GM10248 (cell line): ENCODE data around the gene PEAK3.

ENCODE experiments used
- CTCF ChIA-PET: fragments of 300-600 bp; sonication (Branson Sonifier 250); formaldehyde crosslinking; extraction: SDS; loops from one replicate; lab custom pipeline; 2021; ENCODE audit warnings: antibody characterized with exemption; lab: Yijun Ruan, JAX
- POLR2A ChIA-PET: fragments of 350-650 bp; sonication (Branson Sonifier 250); formaldehyde crosslinking; extraction: SDS; loops from one replicate; lab custom pipeline; 2020; ENCODE audit warnings: antibody characterized with exemption; lab: Yijun Ruan, JAX
- DNase-seq: peaks from one replicate; pipeline ENCODE4 v3.0.0; 2012; ENCODE audit errors: extremely low spot score
- TF ChIP-seq, protein P1 (sequence below): IDR thresholded peaks from 2 replicates; pipeline ENCODE4 v1.5.1; 2012; ENCODE audit warnings: mild to moderate bottlenecking, low read depth; ENCODE audit errors: extremely low read depth, missing control alignments, control extremely low read depth

Gene PEAK3, protein sequence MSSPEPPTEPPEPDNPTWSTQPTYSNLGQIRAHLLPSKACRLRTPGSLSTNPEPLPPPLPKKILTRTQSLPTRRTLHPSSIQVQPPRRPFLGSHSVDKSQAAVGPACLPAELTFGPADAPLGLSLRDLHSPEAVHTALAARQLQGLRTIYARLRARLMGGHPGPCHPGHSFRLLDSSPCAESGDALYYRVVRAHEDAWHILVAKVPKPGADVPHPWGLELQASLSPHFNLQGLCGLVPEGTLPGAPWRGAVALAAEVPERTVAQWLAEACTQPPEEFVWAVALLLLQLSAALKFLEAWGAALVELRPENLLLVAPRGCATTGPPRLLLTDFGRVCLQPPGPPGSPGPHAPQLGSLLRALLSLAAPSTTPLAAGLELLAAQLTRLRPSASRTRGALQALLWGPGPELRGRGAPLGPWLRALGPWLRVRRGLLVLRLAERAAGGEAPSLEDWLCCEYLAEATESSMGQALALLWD

DNA sequence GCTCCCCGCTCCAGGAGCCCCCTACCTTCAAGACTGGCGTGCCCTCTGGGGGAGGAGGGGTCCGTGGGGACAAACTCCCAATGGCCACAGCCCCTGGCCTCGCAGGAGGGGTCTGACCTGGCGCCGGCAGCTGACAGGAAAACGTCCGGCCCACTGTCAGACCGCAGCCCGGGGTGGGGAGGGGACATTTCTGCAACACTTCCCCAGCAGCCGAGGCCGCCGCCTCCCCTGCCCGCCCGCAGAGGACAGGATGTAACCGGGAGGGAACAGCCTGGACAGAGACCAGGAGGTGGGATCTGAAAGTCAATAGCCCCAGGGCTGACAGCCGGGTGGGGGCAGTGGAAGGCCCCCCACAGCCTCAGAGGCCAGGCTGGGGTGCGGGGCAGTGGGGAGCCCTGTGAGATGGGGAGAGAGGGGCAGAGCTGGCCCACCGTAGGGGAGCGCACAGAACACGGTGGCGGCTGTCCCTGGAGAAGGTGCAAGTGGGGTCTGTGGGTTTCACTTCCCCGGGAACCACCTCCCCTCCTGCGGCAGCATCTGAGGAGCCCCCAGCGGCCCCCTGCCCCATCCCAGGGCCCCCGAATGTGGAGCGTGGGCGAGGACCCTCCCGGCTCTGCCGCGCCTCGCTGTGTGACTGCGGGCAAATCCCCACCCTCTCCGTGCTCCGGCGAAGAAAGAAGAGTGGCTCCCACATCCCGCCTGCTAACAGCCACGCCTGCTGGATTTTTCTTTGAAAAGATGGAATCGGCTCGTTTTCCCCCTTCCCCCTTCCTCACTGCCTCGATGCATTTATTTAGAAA is at the start of gene PEAK3:
PEAK3 (minus strand) TSS at position 114 of the 800 bp plus-strand sequence. CDS start 1,244 bp downstream, outside the sequence.
- DNase-seq = peak; percentile 66
- CTCF ChIA-PET = no interaction called here
- TF ChIP-seq, protein P1, sequence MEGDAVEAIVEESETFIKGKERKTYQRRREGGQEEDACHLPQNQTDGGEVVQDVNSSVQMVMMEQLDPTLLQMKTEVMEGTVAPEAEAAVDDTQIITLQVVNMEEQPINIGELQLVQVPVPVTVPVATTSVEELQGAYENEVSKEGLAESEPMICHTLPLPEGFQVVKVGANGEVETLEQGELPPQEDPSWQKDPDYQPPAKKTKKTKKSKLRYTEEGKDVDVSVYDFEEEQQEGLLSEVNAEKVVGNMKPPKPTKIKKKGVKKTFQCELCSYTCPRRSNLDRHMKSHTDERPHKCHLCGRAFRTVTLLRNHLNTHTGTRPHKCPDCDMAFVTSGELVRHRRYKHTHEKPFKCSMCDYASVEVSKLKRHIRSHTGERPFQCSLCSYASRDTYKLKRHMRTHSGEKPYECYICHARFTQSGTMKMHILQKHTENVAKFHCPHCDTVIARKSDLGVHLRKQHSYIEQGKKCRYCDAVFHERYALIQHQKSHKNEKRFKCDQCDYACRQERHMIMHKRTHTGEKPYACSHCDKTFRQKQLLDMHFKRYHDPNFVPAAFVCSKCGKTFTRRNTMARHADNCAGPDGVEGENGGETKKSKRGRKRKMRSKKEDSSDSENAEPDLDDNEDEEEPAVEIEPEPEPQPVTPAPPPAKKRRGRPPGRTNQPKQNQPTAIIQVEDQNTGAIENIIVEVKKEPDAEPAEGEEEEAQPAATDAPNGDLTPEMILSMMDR = no peak
- POLR2A ChIA-PET = interaction anchor here (0.6 kb wide), 1 partner anchor 42 kb away, joined by 3 read pairs; no protein-coding TSS in a partner anchor

DNA sequence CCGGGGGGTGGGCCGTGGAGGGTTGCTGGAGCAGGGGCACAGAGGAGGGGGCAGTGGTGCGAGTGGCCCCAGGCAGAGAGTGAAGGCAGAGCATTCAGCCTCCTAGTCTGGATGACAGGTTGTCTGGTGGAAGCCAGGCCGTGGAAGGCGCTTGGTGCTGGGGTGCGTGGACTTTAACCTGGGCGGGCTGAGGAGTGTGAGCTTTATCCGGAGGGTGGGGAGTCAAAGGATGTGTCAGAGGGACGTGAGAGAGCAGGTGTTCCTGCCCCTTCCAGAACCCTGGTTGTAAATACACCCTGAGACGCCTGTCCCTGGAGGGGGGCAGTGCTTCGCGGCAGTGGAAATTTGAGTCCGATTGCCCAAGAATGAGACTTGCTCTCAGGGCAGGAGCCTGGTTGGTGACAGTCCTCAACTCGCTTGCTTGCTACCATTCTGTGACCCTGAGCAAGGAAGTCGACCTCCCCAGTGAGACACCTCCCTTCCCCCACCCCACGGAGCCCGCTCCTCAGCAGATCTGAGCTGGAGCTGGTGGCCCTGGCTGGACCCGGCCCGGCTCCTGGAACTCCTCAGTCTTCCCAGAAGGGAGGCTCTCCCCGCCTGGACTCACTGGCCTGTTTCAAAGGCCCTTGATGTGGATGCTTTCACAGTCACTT is 48.8 kb upstream of the PEAK3 start:
- POLR2A ChIA-PET = no interaction called here
- no peak for DNase-seq
- TF ChIP-seq, protein P1 = no peak
- CTCF ChIA-PET = interaction anchor here (0.7 to 1.4 kb wide), 2 partner anchors 173 to 306 kb away, joined by 3 read pairs; no protein-coding TSS in a partner anchor

DNA sequence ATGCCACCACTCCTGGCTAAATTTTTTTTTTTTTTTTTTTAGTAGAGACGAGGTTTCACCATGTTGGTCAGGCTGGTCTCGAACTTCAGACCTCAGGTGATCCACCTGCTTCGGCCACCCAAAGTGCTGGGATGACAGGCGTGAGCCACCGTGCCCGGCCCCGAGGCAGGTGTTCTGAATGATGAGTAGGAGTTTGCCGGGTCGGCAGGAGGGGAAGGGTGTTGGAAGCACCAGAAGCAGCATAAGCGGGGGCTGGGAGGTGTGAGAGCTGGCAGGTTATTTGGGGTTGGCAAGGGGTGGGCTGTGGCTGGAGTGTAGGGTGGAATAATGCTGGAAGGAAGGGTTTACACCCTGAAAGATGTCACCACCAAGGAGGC is 48.3 kb upstream of the PEAK3 start:
- TF ChIP-seq, protein P1 = no peak
- DNase-seq = no peak
- ChIA-PET CTCF (interaction anchor here (0.7 kb wide), 1 partner anchor 172 kb away, joined by 3 read pairs; no protein-coding TSS in a partner anchor), POLR2A (no interaction called here)

DNA sequence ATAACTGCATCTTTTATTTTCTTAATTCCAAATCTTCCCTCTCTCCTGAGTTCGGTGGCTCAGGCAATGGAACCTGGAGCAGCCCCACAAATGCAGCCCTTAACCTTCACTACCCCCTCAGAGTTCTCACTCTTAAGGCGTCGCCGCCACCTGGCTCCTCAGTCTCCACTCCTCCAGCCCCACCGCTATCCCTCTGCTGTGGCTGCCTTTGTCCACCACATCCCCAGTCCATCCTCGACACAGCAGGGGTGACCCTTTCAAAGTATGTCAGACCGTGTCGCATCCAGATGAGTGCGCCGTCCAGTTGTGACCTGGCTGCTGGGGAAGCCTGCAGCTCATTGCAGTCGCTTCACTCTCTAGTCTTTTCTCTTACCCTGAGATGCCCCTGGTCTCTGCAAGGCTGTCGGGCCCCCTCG is 47.5 kb upstream of the PEAK3 start:
- ChIA-PET POLR2A (interaction anchor here (0.5 kb wide), 1 partner anchor 27 kb away, joined by 5 read pairs; no protein-coding TSS in a partner anchor), CTCF (interaction anchor here (1.2 kb wide), 1 partner anchor 284 kb away, joined by 3 read pairs; no protein-coding TSS in a partner anchor)
- TF ChIP-seq, protein P1 = no peak
- DNase-seq = no peak

DNA sequence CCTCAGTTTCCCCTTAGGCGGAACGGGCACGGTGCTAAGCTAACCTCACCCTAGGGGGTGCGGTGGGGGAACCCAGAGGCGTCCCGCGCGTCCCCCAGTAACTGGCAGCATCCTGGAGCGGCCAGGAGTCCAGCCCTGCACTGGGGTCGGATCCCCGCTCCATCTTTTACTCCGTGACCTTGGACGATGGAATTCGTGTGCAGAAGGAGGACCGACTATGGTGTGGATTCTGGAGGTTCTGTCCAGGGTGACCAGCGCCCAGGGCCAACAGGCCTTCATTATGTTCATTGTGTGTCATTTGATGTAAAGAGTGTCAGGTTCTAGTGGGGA is 47.1 kb upstream of the PEAK3 start:
- DNase-seq = no peak
- POLR2A ChIA-PET = no interaction called here
- TF ChIP-seq, protein P1 = no peak
- CTCF ChIA-PET = interaction anchor here (1.2 kb wide), 1 partner anchor 285 kb away, joined by 3 read pairs; no protein-coding TSS in a partner anchor
